HG03571 (cell line): ENCODE data around the gene KAT6B.

Experiments
- ATAC-seq: cut with Tn5 transposase; IDR thresholded peaks from one replicate; pipeline ENCODE4 v1.9.1; 2021; ENCODE audit not compliant: unreplicated experiment

The KAT6B gene

DNA sequence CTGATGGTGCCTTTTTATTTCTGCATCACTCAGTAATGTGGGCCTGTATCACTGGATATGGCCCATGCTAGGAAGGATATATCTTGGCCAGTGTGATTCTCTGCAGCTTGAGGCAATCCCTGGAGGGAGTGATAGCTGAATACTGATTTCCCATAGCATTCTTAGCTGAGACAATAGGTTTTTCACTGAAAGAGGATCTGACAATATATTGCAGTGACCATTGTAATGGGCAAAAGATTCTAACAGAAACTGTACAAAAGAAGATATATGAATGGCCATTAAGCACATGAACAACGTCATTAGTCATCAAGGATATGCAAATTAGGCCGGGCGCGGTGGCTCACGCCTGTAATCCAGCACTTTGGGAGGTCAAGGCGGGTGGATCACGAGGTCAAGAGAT, 117.8 kb downstream of the KAT6B start:
- no peak for ATAC-seq

DNA sequence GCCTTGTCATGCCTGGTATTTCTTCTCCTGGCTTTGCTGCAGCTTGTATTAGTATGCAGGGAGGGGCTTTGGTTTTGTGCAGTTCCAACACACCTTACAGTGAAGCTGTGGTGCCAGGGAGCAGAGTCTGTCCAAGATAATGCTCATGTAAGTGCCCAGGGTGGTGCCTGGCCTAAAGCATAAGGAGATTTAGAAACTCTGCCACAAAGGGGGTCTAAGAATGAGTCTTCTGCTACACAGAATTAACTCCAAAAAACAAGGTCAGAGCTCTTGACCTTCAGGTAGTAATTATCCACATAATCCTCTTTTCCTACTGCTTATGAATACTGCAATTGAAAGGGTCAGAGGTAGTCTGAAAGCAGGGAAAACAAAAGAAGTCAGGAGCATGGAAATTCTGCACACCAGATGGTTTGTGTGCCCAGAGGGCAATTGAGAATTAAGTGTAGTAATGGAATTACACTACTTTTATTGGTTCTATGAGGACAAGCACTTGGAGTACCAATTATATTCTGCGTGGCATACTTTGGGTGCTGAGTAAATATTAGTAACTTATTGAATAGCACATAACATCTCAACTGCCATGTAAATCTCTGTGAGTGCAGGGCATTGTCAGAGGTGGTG, 121.5 kb downstream of the KAT6B start:
- ATAC-seq: no peak

DNA sequence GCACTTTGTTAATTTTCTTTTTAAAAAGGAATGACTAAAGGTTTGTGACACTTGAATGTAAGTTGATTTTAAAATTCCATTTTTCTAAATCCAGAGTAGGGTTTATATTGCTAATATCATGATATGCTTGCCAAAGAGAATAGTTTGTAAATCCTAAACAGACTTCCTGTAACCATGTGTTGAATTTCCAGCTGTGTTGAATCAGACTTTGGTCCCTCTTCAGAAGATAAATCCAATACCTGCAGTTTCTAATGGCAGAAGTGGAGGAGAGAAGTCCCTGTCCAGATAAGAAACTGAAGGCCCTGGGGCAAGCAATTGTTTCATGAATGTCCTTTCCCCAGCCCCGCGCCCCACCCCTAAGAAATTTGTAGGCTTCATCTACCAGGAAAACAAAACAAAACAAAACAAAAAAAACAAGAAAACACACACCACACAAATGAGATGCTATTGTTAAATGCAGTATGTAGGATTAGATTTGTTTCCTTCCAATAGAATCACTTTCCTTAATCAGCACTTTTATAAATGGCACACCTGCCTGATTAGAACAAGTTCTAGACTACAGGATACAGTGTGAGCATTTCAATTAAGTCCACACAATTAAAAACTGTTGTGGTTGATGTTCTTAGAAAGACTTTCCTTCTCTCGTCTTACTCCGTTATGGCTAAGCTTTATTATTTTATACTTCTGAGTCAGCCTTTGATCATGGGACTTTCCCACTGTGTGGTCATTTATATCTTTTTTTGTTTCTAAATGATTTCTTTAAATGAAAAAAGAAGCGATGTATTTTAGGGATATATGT, 122.8 kb downstream of the KAT6B start:
- ATAC-seq: no peak

DNA sequence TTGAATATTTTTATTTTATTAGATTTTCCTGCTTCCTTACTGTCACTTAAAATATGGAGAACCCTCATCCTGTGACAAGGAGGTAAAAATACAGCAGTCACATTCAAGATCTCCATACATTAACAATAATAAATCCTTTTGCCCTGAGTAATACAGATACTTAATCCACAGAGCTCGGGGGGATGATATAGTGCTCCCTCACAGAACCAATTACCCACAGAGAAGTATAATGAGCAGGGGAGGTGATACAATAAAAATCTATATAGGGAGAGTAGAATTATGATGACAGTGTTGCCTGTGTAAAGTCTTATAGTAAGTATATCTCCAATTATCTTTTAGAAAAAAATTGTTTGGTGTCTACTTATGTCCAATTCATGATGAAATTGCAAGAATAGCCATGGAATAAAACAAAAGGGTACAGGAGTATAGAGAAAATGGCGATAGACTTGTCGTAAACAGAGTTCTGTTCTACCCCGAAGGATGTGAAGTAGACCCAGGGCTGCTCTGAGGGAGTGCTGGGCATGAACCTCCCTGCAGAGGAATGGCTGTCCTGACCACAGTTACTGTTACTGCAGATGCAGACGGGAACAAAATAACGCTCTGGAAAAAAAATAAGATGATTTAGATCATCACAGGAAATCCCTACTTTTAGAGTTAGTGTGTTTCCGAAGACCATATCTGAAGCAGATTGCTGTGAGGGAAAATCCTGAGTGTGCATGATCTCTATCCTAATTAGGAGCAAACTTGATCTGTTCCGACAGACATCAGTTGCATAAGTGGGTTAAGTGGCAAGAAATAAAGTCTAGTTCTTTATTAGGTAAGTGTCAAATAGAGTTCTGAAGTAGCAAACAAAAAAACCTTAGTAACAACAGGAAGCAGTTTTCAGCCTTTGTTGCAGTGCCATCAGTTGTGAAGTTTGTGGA, 123.7 kb downstream of the KAT6B start:
- no peak for ATAC-seq

DNA sequence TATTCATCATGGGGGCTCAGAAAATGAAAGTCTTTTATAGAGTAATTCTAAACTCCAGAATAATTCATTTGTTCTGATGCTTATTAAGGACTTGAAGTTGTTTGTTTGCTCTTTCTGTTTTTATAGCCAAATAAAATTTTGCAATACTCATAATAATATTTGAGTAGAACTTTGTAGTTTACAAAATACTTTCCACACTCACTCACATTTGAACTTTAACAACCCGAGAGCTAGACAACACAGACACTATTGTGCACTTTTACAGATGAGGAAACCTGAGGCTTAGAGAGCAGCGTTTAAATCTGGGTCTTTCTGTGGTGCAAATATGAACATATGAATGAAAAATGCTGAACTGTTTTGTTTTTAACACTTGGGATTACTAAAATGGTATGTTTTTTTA, 126.8 kb downstream of the KAT6B start:
- no peak for ATAC-seq

DNA sequence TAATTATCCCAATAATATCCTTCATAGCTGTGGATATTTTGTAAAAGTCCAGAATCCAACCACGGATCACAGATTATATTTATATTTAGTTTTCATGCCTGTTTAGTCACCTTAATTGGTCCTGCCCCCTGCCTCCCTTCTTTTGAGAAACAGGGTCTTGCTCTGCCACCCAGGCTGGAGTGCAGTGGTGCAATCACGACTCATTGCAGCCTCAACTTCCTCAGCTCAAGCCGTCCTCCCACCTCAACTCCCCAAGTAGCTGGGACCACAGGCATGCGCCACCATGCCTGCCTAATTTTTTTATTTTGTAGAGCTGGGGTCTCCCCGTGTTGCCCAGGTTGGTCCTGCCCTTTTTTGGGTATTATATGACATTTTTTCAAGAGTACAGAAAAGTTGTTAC, 129.4 kb downstream of the KAT6B start:
- no peak for ATAC-seq

DNA sequence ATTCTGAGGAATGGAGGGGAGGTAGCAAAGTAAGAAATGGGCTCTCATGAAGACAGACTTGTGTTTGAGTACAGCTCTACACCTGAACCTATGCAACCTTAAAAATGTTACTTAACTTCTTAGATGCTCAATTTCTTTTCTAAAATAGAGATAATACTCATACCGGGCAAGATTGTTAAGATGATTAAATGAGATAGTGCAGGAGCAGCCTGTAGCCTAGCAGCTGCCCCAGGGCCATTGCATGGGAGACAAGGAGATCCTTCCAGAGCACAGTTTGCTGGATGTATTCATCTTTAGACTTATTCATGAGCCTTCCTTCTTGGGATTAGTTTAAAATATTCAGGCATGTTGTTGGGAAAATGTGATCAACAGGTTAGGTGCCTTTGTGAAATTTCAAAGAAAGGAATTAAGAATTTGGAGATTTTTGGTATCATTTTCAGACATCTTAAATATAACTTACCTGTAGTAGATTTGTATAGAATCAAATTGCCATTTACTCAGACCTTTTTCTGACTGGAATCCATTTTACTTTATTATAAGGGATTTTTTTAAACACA, 130.2 kb downstream of the KAT6B start:
- ATAC-seq: no peak

DNA sequence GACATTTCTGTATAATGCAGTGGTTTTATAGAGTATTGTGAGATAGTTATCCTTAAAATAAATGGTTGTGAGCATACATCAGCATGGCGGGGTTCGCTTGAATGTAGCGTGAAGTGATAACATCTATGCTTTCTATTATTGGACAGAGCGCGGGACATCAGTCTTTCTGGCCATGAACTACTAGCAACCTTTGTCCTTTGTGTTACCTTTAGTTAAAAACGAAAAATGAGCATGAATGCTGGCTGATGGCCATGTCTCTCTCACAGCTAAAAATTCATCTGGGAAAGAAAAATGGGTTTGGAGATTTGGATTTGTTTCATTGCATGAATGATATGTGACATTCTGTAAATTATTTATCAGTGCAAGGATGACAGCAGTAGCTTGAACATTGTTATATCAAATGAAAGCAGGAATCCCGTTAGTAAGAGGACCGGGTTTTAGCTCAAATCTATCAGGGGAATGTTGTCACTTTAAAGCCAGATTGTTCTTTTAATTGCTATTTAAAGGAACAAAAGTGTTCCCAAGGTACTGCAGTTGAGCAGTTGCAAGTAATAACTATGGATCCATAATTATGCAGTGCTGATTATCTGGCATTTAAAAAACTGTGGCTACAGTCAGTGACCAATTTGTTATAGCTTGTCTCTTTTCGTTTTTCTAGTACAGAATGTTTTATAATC, 131.0 kb downstream of the KAT6B start:
- no peak for ATAC-seq

DNA sequence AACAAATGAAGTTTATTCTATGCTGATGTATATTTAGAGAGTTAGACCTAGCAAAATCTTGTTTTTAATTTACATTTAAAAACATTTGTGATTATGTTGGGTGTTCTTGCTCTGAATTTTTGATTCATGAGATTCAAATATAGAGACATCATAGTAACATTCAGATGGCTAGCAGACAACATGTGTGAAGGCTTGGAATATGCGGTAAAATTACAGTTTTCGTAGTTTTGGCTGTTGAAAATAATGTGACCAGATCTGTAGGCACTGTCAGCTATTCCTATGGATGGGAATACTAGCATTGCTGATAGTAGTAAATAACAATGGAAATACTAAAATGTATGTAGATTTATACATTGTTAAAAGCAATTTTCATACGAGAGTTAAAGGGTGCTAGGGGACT, 131.9 kb downstream of the KAT6B start:
- ATAC-seq: no peak

DNA sequence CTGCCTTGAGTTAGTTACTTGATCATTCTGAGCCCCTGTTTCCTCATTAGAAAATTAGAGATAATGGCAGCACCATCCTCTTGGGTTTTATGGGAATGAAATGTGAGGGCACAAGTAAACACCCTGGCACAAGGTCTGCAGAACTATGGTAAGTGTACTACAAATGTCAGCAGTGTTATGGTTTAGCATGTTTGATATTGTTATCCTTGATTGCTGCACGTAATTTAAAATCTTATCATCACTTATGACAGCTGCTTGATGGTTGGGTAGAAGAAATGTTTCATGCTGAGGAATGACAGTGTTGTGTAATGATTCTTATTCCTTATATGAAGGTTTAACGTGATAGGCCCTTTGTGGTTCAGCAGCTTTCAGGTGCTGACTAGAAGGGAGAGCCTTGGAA, 134.3 kb downstream of the KAT6B start:
- no peak for ATAC-seq

DNA sequence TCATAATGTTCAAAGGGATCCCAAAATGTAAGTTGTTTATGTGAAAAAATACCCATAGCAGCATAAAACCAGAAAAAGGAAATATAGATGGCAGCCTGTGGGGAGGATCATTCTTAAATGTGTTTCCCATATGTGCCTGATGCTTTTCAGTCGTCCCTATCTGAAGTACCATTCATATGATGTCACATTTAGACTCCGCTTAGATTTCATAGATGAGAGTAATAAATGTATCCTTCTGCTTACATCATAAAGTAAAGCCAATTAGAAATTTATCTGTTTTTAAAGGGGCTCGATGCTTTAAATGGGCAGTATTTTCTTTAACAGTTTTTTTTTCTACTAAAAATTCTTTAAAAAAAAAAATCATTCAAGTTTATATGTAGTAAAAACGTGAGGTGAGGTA, 136.1 kb downstream of the KAT6B start:
- no peak for ATAC-seq

DNA sequence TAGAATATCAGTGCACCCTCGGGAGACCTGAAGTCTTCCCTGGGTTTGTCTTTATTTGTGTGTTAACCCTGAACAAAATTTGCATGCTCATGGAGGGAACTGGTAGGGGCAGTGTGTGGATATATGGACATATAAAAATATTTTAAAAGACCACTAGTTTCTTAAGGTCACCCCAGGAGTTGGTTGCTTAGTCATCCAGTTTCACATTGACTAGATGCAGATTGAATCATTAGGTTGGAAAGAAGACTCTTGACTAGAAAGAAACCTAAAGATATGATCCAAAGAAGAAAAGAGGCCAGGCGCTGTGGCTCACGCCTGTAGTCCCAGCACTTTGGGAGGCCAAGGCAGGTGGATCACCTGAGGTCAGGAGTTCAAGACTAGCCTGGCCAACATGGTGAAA, 137.1 kb downstream of the KAT6B start:
- ATAC-seq: no peak

DNA sequence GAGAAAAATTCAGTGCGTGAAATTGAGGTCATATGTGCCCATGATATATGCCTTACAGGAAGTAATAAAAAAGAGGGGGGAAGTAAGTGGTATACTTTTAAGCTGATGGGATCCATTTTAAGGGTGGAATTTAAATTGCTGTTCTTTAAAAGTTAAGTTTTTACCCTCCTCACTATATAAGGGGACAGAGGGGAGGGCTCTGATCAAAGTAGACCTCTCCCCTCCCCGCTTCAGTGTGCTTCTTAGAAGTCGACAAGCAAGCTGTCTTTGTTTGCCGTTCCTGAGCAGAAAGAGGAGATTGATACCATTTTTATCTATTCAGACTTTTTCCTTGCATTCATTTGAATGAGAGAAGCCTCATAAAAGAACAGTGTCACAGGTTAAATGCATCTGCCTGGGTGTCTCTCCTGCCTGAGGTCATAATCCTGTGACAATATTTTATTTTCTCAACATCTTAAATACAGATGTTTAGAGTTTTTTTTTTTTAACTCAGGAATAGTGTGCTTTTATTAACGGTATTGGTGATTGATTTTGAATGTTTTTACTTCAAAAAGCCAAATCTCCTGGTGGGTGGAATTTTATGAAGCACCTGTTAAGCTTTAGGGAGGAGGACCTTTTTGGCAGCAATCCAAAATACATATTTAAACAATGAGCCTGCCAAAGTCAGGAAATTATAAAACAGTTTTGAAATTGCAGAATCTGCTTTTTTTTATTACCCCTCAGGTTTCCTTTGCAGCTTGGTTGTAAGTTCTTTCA, 141.7 kb downstream of the KAT6B start:
- ATAC-seq: no peak

DNA sequence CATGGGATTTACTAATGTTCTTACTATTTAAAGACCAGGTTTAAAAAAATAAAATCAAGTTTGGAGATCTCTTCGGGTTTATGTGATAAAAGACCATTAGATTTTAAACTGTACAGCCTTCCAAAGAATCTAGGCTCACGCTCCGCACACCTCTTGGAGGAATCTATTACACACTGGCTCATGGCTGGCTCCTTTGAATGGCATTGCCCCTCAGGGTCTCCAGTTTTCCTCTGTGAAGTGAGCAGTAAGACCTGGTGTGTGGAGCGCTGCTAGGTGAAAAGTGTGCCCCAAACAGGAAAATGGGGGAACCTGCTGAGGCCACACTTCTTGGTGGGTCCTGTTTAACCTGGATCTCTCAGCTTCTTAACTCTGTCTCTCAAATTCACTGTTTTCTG, 142.3 kb downstream of the KAT6B start:
- no peak for ATAC-seq

DNA sequence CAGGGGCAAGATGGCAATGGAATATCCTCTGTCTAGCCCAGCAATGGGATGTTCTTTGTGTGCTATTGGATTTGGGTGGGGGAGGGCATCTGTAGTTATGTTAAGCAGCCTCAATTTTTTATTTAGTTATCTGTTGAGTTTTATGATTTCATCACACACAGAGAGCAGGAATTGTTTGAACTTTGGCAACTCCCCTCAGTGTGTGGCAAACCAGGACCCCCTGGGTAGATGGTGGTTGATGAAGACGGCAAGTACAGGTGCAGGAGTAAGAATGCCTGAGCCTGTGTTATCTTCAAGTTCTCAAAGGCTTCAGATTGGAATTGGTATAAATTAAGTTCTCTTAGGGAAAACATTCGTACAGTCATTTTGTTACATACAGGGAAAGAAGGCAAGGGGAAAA, 142.7 kb downstream of the KAT6B start:
- no peak for ATAC-seq

DNA sequence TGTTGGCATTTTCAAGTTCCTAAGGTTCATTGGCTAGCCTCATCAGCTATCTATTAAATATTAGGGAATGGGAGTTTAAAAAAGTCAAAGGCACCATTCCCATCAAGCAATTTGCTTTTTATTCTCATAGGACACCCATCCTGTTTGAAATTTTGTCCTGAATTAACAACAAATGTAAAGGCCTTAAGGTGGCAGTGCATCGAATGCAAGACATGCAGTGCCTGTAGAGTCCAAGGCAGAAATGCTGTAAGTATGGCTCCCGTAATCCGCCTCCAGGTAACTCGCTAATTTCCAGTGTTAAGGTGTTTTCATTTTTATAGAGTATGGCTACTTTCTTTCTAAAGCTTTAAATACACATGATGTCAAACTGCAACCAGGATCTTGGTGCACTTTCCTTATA, 143.1 kb downstream of the KAT6B start:
- no peak for ATAC-seq

DNA sequence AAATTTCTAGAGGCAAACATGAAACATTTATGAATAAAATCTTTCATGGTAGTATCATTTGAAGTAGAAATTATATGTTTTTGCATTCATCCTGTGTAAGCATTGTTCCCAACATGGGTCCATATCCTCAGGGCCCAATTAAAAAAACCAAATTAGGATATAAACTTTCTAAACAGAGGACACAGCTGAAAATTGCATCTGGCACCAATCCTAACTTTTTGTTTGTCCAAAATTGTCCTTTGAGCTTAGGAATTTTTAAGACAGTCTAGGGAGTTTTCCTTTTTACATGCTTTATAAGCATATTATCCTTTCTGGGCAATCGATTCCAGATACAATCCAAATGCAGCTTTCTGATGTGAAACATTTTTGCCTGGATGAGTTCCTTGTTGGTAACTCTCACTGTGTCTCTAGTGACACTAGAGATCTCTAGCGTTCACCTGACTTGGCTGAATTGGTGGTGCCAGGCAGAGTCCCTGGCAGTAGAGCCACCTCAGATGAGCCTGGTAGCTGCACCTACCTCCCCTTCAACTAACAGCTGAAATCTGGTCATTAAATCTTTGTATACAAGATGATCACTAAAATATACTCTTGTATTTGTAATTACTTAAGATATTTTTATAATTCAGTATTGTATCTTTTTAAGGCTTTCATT, 147.5 kb downstream of the KAT6B start:
- no peak for ATAC-seq

DNA sequence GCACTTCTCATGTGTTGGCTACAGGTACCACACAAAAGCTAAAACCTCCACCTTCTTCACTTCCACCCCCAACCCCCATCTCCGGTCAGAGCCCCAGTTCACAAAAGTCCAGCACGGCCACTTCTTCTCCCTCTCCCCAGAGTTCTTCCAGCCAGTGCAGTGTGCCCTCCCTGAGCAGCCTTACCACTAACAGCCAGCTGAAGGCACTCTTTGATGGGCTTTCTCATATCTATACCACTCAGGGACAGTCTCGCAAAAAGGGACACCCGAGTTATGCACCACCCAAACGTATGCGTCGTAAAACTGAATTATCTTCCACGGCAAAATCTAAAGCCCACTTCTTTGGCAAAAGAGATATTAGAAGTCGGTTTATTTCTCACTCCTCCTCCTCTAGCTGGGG, 149.4 kb downstream of the KAT6B start:
- no peak for ATAC-seq

DNA sequence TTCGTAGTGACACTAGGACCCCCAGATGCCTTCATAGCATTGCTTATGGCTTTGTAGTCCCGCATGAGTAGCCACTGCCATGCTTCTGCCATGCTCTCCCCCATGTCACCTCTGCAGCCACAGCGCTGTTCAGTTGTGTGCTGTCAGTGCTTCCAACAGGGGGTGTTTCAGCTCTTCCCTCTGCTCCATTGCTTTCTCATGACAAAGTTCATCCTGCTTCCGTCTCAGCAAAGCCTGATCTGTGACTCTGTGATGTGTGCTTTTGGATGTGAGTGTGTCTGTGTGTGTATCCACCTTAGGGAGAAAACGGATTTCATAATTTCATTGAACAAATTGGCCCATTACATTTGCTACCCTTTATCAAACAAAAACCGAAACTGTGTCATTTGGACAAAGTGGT, 150.2 kb downstream of the KAT6B start:
- ATAC-seq: no peak

DNA sequence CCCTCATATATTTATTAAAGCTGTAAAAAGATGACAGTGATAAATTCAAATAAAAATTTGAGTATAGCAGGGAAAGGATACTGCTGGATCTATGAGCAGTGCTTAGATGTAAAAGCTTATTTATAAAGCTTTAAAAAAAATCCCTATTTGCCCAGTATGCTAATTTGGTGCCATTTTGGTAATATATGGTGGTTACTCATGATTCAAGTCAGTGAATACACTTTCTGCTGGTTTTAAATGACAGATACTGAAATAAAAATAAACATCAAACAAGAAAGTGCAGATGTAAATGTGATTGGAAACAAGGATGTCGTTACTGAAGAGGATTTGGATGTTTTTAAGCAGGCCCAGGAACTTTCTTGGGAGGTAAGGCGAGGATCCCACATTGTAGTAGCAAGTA, 150.7 kb downstream of the KAT6B start:
- no peak for ATAC-seq
